Sciatic nerve (tissue), 2 donors: Measurements from ENCODE around the gene PLD6. TPM values are rescaled to one million over a fixed set of nuclear protein-coding genes. Genes with fewer than 3 reads are reported as not detected.
"Not testable (repeated sequence)": the region's sequence is repeated elsewhere in the genome, so short reads cannot be mapped to it uniquely, and the experiment has no call there.

Experiments
- ATAC-seq: fragments of 200-7000 bp; cut with Tn5 transposase; one replicate; pipeline ENCODE4 v1.9.1; 2020; ENCODE audit warnings: mild to moderate bottlenecking, moderate library complexity
- DNase-seq: peaks from one replicate; pipeline ENCODE4 v3.0.0-alpha.2; 2020; ENCODE audit warnings: low spot score
- intact Hi-C: fragments of 100-400 bp; cut with DNase I; formaldehyde crosslinking; loops from one replicate; pipeline ENCODE4 v1.14.2; 2022
- total RNA-seq: library from RNA; stranded (reverse); fragmentation: NEBNext Ultra II Directional; extraction: Animal tissue kit (Norgen Biotek cat#: 25700); gene quantifications from one replicate; pipeline ENCODE4 v1.2.1, GENCODE V29; 2021
- donor health status: DM: no; HTN: no; CAD: no.
- donor health status: DM: no; HTN: no; CAD: no.

PLD6 gene
- total RNA-seq, 1 donor from 2014 or later: 7.6 TPM

GRCh38 chr17:17165666-17166308, 40.3 kb downstream of the PLD6 start:
- ATAC-seq (no peak), DNase-seq (no peak)

GRCh38 chr17:17164676-17165075, 41.5 kb downstream of the PLD6 start:
- intact Hi-C loops: no loop called here
- DNase-seq (no peak), ATAC-seq (no peak)

More at GRCh38 chr17:17165666-17166308, 40.3 kb downstream of the PLD6 start:
- intact Hi-C loops: no loop called here

GRCh38 chr17:17164156-17164555, 42.0 kb downstream of the PLD6 start:
- DNase-seq: no peak

GRCh38 chr17:17161759-17162158, 44.4 kb downstream of the PLD6 start:
- intact Hi-C loops: no loop called here
- no peak for DNase-seq
- no peak for ATAC-seq

More at GRCh38 chr17:17164156-17164555, 42.0 kb downstream of the PLD6 start:
- intact Hi-C loops: no loop called here
- ATAC-seq: no peak

- no peak for DNase-seq
- intact Hi-C loops: no loop called here
- no peak for ATAC-seq
These were observed 45.0 kb downstream of the PLD6 start for GRCh38 chr17:17161121-17161520.

- ATAC-seq (no peak), DNase-seq (no peak)
- intact Hi-C loops: no loop called here
These were observed 46.6 kb downstream of the PLD6 start for GRCh38 chr17:17159571-17159970.

- DNase-seq, intact Hi-C loops, ATAC-seq: not testable (repeated sequence)
These were observed 47.6 kb downstream of the PLD6 start for GRCh38 chr17:17158506-17158905.

GRCh38 chr17:17157041-17157440, 49.1 kb downstream of the PLD6 start:
- ATAC-seq (no peak), DNase-seq (no peak)
- intact Hi-C loops: no loop called here

GRCh38 chr17:17156511-17156910, 49.6 kb downstream of the PLD6 start:
- intact Hi-C loops: no loop called here
- DNase-seq (no peak), ATAC-seq (no peak)

- intact Hi-C loops: no loop called here
- ATAC-seq (no peak), DNase-seq (no peak)
These were observed 50.0 kb downstream of the PLD6 start for GRCh38 chr17:17156107-17156506.

- ATAC-seq: no peak
- intact Hi-C loops: no loop called here
- DNase-seq: no peak
These were observed 50.6 kb downstream of the PLD6 start for GRCh38 chr17:17155568-17155967.

GRCh38 chr17:17154981-17155380, 51.2 kb downstream of the PLD6 start:
- intact Hi-C loops: no loop called here
- ATAC-seq: no peak

GRCh38 chr17:17154556-17154955, 51.6 kb downstream of the PLD6 start:
- intact Hi-C loops: no loop called here
- ATAC-seq (no peak), DNase-seq (no peak)

More at GRCh38 chr17:17154981-17155380, 51.2 kb downstream of the PLD6 start:
- DNase-seq: no peak

- intact Hi-C loops: no loop called here
- DNase-seq (no peak), ATAC-seq (no peak)
These were observed 52.4 kb downstream of the PLD6 start for GRCh38 chr17:17153709-17154108.

GRCh38 chr17:17153071-17153470, 53.1 kb downstream of the PLD6 start:
- ATAC-seq: no peak

GRCh38 chr17:17152385-17152784, 53.7 kb downstream of the PLD6 start:
- DNase-seq (no peak), ATAC-seq (peak; percentile 19)
- intact Hi-C loops: no loop called here

More at GRCh38 chr17:17153071-17153470, 53.1 kb downstream of the PLD6 start:
- intact Hi-C loops: no loop called here
- DNase-seq: no peak

- intact Hi-C loops: no loop called here
- DNase-seq (peak; percentile 85), ATAC-seq (peak; percentile 88)
These were observed 54.2 kb downstream of the PLD6 start for GRCh38 chr17:17151962-17152361.

- DNase-seq (no peak), ATAC-seq (peak; percentile 3)
- intact Hi-C loops: no loop called here
These were observed 54.6 kb downstream of the PLD6 start for GRCh38 chr17:17151541-17151940.

- intact Hi-C loops: no loop called here
- ATAC-seq (no peak), DNase-seq (no peak)
These were observed 55.1 kb downstream of the PLD6 start for GRCh38 chr17:17151055-17151454.
